ENCODE results near the gene UMPS.

UMPS gene

DNA sequence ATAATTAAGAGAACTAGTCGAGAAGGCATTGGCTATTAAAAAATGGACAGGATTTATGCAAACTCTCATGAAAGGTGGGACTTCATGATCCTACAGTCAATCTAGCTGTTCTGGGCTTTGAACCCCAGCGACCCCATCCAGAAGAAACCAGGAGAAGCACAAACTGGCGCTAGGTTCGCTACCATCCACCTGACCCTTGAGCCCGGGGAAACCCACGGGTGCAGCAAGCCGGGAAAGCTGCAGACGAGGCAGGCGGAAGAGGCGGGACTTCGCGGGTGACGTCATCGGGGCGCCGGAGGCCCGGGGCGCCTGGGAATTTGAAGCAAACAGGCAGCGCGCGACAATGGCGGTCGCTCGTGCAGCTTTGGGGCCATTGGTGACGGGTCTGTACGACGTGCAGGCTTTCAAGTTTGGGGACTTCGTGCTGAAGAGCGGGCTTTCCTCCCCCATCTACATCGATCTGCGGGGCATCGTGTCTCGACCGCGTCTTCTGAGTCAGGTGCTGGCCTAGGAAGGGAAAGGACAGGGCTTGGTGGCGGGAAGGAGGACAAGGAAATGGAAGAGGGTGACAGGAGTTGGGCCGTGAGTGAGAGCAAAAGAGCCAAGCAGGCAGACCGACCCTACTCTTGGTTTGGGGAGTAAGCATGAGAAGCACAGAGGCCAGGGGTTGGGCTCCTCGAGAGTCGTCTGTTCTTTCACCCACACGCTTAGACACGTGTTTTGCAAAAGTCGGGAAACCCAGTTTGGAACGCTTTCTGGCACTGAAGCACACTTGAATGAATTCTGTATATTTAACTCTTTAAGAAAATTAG is at the start of gene UMPS:
UMPS (plus strand) TSS at position 324 of the 812 bp plus-strand sequence; CDS start at position 344, 20 bp downstream.
- peak; percentile 79 to 84 for DNase-seq (ENCODE audit: low read depth in 2 of 2)

DNA sequence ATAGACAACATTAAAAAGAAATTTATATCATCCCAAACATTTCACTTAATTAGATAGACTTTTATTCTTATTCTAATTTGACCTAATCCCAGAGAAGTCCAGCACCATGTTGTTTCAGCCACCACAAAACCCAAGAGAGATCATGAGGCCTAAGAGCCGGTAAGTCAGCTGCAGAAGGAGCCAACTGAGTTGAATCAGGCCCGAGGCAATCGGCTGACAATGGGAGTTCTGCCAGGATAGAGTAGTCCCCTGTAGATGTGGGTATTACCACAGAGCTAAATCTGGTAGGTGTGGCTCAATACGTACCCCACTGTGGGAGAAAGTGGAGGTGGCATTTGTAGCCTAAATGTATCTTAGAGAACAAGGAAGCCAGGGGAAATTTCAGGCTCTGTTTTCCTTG is 49.7 kb upstream of the UMPS start:
- DNase-seq (ENCODE audit: low read depth in 2 of 2), result no peak

DNA sequence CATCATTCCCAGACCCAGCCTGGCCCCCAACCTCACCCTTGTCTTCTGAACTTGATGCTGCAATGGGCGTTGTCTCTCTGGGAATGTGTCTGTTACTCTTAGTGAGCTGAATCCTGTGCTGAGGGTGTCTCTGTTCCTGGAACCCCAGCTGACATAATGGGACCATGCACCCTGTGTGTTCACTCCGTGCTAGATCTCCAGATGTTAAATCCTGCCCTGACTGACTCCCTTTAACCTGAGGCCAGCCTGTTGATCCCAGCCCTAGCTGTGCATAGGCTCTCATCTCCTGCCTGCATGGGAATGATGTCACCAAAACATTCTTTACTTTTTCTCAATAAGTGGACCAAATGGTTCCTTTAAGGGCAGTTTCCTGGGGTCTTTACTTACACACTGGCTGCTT is 48.0 kb upstream of the UMPS start:
- no peak for DNase-seq (ENCODE audit: low read depth in 2 of 2)

- DNase-seq (ENCODE audit: low read depth in 2 of 2), result no peak
Measured at GRCh38 chr3:124684459-124684858, 45.8 kb upstream of the UMPS start.

DNA sequence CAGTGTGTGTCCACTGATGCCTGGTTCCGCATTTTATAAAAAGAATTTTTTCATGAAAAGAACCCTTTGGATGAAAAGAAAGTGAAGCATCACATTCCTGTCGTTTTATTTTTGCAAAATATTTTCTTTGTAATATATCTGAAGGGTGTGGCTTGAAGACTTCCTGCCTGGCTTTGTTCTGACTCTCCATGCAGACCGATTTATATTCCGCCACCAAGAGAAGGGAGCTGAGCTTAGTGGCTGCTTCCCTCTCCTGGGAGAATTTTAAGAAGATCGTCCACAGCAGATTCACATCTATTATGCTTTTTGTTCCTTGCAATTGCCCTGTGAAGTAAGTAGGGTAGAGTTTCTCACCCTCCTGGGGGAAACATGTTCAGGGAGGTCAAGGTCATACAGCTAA is 45.2 kb upstream of the UMPS start:
- no peak for DNase-seq (ENCODE audit: low read depth in 2 of 2)

DNA sequence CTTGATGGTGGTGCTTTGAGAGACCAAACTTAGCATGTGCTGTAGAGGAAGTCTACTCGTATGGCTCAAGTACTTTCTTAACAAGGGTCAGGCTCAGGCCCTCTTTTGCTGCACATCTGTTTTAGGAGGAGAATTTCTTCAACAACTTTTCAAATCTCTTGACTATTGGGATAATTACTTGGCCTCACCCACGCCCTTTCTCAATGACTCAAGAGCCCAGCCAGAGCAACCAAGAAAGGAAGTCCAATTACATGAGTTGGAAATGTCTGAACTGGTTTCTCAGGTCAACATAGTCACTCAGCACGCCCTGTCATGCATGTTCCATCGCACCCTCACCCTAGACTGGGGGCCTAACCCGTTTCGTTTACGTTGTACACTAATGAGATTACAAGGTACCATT is 44.8 kb upstream of the UMPS start:
- no peak for DNase-seq (ENCODE audit: low read depth in 2 of 2)

DNA sequence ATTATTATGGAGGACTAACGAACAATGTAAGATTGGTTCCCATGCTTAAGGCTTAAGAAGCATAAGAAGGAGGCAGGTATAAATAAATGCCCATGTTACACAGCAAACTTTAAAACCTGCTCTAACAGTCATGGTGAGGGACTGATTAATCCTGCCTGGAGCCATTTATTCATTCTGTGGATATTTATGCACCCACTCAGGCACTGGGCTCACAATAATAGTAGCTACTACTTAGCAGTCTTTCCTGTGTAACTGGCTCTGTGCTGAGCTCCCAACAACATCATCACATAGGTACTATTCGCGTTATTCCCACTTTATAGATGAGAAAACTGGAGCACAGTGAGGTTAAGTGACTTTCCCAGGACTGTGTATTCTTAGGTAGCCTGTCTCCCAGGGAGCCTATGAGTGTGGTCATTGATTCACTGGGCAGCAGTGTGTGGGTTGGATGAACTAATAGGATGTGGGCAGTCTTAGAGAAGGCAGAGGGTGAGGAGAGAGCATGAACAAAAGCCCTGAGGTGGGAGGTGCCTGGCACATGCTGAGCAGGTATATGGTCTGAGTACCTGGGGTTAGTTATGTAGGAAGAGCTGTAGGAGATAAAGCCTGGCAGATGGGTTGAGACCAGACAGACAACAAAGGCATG is 44.1 kb upstream of the UMPS start:
- DNase-seq (ENCODE audit: low read depth in 2 of 2), result no peak

DNA sequence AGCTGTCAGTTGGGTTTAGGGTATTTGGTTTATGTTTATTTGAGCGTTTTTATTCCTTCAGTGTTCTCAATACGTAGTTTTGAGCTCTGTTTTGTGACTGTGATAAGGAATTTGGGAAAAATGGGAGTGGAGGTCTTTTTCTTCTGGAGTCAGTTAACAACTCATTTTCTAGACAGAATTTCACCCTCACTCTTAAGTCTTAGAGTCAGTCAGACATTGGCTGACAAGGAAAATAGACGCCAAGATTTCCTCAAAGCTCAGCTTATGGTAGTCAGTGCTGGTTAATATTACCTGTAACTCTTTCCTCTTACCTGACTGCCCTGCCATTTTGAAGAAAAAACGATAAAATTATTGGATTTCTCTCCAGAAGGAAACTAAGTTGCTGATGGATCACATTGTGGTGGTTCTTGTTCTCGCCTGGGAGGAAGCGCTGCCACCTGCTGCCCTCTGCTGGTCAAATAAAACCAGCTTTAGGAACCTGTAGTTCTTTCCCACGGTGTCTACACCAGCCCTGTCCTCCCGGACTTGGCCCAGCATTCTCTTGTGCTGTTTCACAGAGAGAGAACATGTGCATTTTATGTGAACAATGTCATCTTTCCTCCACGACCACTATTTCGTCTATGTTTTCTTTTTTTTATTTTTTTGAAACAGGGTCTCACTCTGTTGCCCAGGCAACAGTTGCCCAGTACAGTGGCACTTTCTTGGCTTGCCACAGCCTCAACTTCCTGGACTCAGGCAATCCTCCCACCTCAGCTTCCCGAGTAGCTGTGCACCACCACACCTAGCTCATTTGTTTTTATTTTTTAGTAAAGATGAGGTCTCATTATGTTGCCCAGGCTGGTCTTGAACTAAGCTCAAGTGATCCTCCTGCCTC is 41.4 kb upstream of the UMPS start:
- DNase-seq (ENCODE audit: low read depth in 2 of 2), result peak; percentile 25 to 26

GRCh38 chr3:124691599-124691998 is 38.7 kb upstream of the UMPS start:
- no peak for DNase-seq (ENCODE audit: low read depth in 2 of 2)

DNA sequence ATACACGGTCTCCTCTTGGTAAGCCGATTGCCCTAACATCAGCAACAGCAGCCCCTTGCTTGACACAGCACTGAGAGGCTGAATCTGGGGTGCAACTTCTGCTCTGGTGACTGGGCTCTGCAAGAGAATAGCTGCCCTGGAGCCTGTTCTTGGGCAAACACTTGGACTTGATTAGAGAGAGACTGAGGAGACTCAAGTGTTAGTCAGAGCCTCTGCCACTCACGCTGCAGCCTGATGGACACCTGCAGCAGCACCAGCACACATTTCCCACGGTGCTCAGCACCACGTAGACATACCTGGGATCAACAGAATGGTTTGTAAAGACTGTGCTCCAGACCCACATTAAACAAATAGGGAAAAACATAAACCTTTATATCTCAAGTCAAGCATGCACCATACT is 35.8 kb upstream of the UMPS start:
- no peak for DNase-seq (ENCODE audit: low read depth in 2 of 2)

DNA sequence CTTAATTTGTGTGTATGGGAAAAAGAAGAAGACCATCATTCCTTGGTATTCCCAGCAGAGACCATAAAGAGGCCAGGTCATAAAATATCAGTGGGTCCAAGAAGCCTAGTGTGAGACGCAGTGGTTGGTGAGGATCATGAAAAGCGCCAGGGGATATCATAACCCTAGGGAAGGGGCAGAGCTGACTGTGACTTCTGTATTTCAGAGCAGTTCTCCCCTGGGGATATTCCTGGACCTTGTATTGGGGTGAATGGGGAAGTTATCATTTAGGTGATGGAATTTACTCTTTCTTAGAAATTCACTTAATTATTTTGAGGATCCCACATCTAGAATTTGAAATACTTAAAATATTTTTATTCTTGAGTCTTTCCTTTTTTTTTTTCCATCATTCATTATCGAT is 34.9 kb upstream of the UMPS start:
- no peak for DNase-seq (ENCODE audit: low read depth in 2 of 2)

DNA sequence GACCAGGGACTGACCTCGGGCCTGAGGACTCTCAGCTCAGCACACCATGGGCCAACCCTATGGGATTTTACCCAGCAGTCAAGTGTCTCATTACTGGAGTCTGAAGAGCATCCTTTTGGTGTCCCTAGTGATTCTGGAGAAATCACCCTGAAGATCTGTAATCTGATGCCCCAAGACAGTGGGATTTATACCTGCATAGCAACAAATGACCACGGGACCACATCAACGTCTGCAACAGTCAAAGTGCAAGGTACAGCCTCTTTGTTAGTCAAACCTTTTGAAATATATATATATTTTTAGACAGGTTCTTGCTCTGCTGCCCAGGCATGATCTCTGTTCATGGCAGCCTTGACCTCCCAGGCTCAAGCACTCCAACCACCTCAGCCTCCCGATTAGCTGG is 34.2 kb upstream of the UMPS start:
- DNase-seq (ENCODE audit: low read depth in 2 of 2), result no peak

GRCh38 chr3:124697302-124697701 is 33.0 kb upstream of the UMPS start:
- DNase-seq (ENCODE audit: low read depth in 2 of 2), result no peak

- no peak for DNase-seq (ENCODE audit: low read depth in 2 of 2)
Measured at GRCh38 chr3:124698030-124698770, 32.1 kb upstream of the UMPS start.

DNA sequence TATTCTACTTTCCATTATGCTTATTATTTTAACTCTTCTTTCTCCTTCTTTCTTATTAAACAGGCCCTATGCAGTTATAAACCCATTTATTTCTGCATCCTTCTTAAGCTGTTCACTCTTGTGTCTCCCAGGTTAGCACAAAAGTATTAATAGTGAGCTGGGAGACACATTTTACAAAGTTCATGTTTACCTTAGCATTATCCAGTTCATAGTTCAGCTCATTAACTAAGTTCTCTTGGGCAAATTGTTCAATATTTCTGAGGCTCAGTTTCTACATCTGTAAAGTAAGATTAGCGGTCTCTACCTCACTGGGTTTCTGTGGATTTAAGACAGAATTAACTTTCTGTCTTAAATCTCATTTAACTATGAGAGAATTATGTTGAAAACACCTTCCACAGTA is 31.2 kb upstream of the UMPS start:
- no peak for DNase-seq (ENCODE audit: low read depth in 2 of 2)

GRCh38 chr3:124699686-124700396 is 30.4 kb upstream of the UMPS start:
- no peak for DNase-seq (ENCODE audit: low read depth in 2 of 2)

GRCh38 chr3:124700880-124701684 is 29.2 kb upstream of the UMPS start:
- no peak for DNase-seq (ENCODE audit: low read depth in 2 of 2)

- DNase-seq (ENCODE audit: low read depth in 2 of 2), result no peak
Measured at GRCh38 chr3:124701687-124702086, 28.6 kb upstream of the UMPS start.

GRCh38 chr3:124702950-124703349 is 27.3 kb upstream of the UMPS start:
- DNase-seq (ENCODE audit: low read depth in 2 of 2), result no peak

- DNase-seq (ENCODE audit: low read depth in 2 of 2), result no peak
Measured at GRCh38 chr3:124705552-124705951, 24.7 kb upstream of the UMPS start.
